GM12874 (cell line): ENCODE results near the gene PTMS.

ENCODE experiments used
- TF ChIP-seq, protein P1 (sequence below): IDR thresholded peaks from 2 replicates; pipeline ENCODE4 v1.5.1; 2011; ENCODE audit warnings: low read depth, mild to moderate bottlenecking, control low read depth, low read length, moderate library complexity; ENCODE audit not compliant: insufficient read depth

Gene PTMS

DNA sequence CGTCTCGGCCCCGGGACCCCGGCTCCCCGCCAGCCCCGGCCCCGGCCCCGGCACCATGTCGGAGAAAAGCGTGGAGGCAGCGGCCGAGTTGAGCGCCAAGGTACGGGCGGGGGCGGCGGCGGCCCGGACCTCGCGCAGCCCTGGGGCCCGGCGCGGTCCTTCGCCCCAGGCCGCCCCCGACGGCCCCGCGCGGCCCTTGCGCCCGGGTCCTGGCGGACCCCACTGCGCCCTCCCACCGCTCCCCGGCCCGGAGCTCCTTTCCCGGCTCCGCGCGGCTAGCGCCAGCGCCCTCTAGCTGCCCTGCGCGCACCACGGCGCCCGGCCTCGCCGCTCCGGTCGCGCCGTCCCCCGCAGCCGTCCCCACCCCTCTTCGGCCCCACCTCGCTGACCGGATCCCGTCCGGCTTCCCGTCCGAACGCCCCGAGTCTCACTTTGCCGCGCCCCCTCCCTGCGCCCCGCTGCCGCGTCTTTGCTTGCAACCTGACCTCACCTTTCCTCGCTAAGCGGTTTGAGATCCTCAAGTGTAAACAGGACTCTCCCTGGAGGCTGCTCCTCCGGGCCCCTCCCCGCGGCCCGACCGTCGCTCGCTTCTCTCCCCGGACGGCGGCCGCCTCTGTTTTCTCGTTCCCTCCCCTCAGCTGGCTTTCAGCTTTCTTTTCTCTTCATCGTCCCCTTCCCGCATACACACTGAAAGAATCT, 637 bp downstream of the PTMS start:
- TF ChIP-seq, protein P1, sequence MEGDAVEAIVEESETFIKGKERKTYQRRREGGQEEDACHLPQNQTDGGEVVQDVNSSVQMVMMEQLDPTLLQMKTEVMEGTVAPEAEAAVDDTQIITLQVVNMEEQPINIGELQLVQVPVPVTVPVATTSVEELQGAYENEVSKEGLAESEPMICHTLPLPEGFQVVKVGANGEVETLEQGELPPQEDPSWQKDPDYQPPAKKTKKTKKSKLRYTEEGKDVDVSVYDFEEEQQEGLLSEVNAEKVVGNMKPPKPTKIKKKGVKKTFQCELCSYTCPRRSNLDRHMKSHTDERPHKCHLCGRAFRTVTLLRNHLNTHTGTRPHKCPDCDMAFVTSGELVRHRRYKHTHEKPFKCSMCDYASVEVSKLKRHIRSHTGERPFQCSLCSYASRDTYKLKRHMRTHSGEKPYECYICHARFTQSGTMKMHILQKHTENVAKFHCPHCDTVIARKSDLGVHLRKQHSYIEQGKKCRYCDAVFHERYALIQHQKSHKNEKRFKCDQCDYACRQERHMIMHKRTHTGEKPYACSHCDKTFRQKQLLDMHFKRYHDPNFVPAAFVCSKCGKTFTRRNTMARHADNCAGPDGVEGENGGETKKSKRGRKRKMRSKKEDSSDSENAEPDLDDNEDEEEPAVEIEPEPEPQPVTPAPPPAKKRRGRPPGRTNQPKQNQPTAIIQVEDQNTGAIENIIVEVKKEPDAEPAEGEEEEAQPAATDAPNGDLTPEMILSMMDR: peak; percentile 81

DNA sequence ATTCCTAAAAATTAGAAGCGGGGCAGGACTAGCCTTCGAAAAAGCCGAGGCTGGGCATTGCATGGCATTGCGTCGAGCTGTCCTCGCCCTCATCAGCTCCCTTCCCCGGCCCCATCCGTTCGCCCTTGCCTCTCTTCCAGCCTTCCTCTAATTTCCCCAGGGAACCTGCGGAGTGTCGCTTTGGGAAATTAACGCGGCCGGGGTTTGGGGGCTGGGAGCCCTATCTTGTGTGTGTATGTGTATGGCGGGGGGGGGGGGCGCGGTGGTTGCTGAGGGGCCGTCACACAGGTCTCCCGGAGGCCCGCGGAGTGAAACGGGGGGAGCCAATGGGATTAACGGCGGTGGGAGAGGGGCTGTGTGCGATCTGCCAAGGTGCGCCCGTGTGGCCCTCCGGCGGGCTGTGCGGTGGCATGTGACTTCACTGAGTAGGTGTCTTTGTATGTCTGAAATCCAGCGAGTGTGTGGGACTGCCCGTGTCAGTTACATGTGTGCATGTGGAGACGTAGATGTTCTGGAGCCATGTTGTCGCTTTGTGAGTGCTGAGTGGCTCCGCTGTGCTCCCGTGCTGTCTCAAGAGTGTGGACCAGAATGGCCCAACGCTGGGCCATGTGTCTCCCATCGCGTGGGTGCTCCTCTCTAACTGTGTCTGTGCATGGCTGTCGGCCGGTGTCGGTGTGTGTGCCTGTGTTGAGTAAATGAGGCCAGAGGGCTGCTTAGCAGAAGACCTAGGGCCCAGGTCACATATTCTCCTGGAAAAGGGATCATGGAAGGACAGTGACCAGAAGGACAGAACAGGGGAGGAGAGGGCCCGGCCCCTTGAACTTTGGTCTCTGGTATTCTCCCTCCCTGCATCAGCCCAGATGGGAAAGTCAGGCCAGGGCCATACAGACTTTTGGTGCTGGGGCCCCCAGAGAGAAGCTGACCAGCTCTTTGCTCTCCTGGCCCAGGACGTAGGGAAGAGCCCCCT, 1.5 kb downstream of the PTMS start:
- TF ChIP-seq, protein P1: no peak

DNA sequence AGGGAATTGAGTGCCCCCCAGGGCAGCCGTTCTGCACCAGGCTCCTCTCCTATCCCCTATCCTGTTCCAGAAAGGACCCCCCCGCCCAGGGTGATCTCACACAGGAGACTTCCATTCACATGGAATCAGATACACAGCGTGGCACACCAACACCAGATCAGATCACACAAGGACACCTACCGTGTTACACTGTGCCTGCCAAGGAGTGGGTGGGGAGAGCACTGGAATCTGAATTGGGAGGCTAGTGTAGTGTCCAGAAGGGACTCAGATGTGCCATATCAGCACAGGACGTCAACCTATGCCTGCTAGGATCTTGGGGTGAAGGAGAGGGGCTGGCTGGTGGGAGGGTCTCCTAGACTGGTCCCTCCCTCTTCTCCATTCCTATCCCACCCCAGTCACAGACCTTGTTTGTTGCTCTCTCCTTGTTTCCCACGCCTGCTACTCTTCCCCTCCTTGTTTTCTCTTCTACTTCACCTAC, 2.3 kb downstream of the PTMS start:
- TF ChIP-seq, protein P1: no peak

DNA sequence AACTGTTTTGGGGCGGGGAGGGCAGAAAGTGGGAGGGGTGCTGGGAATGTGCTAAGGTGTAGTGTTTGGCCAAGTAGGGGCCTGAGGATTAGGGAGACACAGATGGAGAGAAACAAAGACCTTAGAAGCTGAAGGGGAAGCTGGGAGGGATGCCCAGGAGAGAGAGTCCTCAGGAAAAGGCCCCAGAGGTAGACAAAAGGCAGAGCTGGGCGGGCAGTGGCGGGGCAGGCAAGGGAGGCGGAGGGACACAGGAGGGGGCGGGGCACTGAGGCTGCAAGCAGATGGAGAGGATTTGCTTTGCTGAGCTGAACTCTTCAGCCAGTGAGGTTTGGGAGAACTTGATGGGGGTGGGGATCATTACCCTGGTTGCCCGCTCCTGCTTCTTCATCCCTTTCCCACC, 2.8 kb downstream of the PTMS start:
- TF ChIP-seq, protein P1: no peak

DNA sequence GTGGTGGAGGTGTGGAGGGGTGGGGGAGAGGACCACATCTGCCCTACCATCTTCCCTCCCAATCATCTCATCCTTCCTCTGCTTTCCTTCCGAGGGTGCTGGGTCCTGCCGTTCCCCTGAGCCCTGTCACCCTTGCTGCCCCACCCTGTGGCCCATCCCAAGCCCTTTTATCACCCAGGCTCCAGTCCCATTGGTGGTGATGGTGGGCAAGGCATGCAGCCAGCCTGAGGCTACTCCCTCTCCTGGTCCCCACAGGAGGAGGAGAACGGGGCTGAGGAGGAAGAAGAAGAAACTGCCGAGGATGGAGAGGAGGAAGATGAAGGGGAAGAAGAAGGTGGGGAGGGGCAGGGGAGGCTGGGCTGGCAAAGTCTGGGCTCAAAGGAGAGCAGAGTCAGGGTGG, 3.5 kb downstream of the PTMS start:
- TF ChIP-seq, protein P1: no peak

DNA sequence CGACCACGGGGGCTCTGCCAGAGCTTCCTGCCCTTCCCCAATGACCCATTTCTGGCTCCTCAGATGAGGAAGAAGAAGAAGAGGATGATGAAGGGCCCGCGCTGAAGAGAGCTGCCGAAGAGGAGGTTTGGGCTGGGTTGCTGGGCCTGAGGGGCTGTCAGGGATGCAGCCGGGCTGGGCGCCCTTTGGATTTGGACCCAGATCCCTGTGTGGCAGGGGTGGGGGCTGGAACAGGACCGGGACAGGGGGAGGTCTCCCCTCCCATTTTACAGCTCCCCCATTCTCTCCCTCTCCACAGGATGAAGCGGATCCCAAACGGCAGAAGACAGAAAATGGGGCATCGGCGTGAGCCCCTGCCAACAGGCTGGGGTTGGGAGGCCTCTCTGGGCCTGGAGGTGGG, 3.9 kb downstream of the PTMS start:
- TF ChIP-seq, protein P1: no peak

DNA sequence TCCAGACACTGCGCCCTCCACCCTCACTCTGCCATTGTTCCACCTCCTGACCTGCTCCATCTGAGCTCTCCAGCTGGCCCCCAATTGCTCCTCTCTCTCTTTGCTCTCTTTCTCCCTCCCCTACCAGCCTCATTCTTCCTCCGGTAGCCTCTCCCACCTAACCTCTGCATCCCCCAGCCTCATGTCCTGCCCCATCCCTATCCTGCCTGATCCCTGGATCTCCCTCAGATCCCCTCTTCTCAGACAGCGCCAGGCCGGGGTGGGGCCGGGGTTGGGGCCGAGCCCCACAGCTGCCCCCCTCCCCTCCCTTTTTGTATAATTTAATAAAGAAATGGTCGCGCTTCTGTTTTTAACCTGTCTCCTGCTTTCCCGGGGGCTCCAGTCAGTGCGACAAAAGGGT, 4.4 kb downstream of the PTMS start:
- TF ChIP-seq, protein P1: no peak
